GM12874 (cell line): Measurements from ENCODE around the gene EOMES.

Experiments used
- CTCF ChIP-seq: IDR thresholded peaks from 2 replicates; pipeline ENCODE4 v1.5.1; 2011; ENCODE audit warnings: low read depth, mild to moderate bottlenecking, control low read depth, low read length, moderate library complexity; ENCODE audit not compliant: insufficient read depth

Gene EOMES

GRCh38 chr3:27666272-27666671 is 55.9 kb downstream of the EOMES start:
- no peak for TF ChIP-seq CTCF
